GM23248 (cell line): Measurements from ENCODE around the gene COL9A2. TPM values are rescaled to one million over a fixed set of nuclear protein-coding genes. Genes with fewer than 3 reads are reported as not detected.

ENCODE experiments used
- DNase-seq: peaks from one replicate; pipeline ENCODE4 v3.0.0-alpha.2; 2015
- H2AFZ ChIP-seq: fragments of 200-600 bp; sonication (generic); 2 replicates; pipeline ENCODE4 v1.6.1; 2016; ENCODE audit warnings: antibody characterized with exemption
- H3F3A ChIP-seq: fragments of 200-600 bp; sonication (generic); 2 replicates; pipeline ENCODE4 v1.6.1; 2016; ENCODE audit warnings: mild to moderate bottlenecking, antibody characterized with exemption, mixed run types; ENCODE audit not compliant: insufficient read depth
- H3K27ac ChIP-seq: fragments of 200-600 bp; sonication (generic); 2 replicates; pipeline ENCODE4 v1.5.1; 2016; ENCODE audit warnings: mild to moderate bottlenecking
- H3K27me3 ChIP-seq: fragments of 200-600 bp; sonication (generic); replicated peaks from 2 replicates; pipeline ENCODE4 v1.6.1; 2016; ENCODE audit warnings: mild to moderate bottlenecking; ENCODE audit not compliant: insufficient read depth
- H3K36me3 ChIP-seq: fragments of 200-600 bp; sonication (generic); 2 replicates; pipeline ENCODE4 v1.6.1; 2016; ENCODE audit warnings: low read depth, mild to moderate bottlenecking
- H3K4me1 ChIP-seq: fragments of 200-600 bp; sonication (generic); 2 replicates; pipeline ENCODE4 v1.6.1; 2016; ENCODE audit warnings: mild to moderate bottlenecking; ENCODE audit not compliant: insufficient read depth
- H3K4me2 ChIP-seq: fragments of 200-600 bp; sonication (generic); one replicate; pipeline ENCODE4 v1.6.1; 2016; ENCODE audit warnings: mild to moderate bottlenecking; ENCODE audit not compliant: unreplicated experiment
- H3K4me3 ChIP-seq: fragments of 200-600 bp; sonication (generic); 2 replicates; pipeline ENCODE4 v1.5.1; 2016; ENCODE audit warnings: mild to moderate bottlenecking
- H3K79me2 ChIP-seq: fragments of 200-600 bp; sonication (generic); 2 replicates; pipeline ENCODE4 v1.6.1; 2016; ENCODE audit warnings: mild to moderate bottlenecking; ENCODE audit not compliant: insufficient read depth
- H3K9ac ChIP-seq: fragments of 200-600 bp; sonication (generic); 2 replicates; pipeline ENCODE4 v1.6.1; 2016; ENCODE audit warnings: mild to moderate bottlenecking
- H3K9me2 ChIP-seq: fragments of 200-600 bp; sonication (generic); 2 replicates; pipeline ENCODE4 v1.6.1; 2016; ENCODE audit warnings: mixed run types, mild to moderate bottlenecking, moderate library complexity; ENCODE audit not compliant: insufficient read depth
- H3K9me3 ChIP-seq: fragments of 200-600 bp; sonication (generic); one replicate; pipeline ENCODE4 v1.6.1; 2017; ENCODE audit warnings: low read depth
- H4K20me1 ChIP-seq: fragments of 200-600 bp; sonication (generic); 2 replicates; pipeline ENCODE4 v1.6.0; 2016; ENCODE audit not compliant: insufficient read depth
- EZH2 ChIP-seq: fragments of 200-600 bp; sonication (generic); IDR thresholded peaks from 2 replicates; pipeline ENCODE4 v1.6.1; 2018; ENCODE audit warnings: antibody characterized with exemption, mild to moderate bottlenecking; ENCODE audit not compliant: insufficient read depth, poor library complexity, severe bottlenecking
- EZH2phosphoT487 ChIP-seq: fragments of 200-600 bp; sonication (generic); IDR thresholded peaks from 2 replicates; pipeline ENCODE4 v1.6.1; 2018; ENCODE audit warnings: antibody characterized with exemption, moderate library complexity, mild to moderate bottlenecking, low read depth; ENCODE audit not compliant: insufficient read depth
- WGBS, 2 experiments: methylation state at CpG; one replicate each; pipeline ENCODE4 v1.1.6; 2015 to 2017; ENCODE audit warnings: low lambda C conversion rate in 2 of 2, low coverage in 1 of 2; ENCODE audit errors: missing lambda C conversion rate in 2 of 2; 5-methylcytosine and 5-hydroxymethylcytosine counted together
- in situ Hi-C: fragments of 300-500 bp; cut with MboI; formaldehyde crosslinking; loops from 2 replicates; pipeline ENCODE4 v1.15.0; 2020
- polyA plus RNA-seq: library from polyadenylated mRNA; unstranded; fragments of >200 nt; fragmentation: Nextera tagmentation; extraction: Ambion mirVana; gene quantifications from 2 replicates; pipeline ENCODE4 v1.2.1, GENCODE V29; 2016
- total RNA-seq: library from RNA; depleted of rRNA; stranded (reverse); fragments of >200 nt; shearing (Covaris generic); gene quantifications from 2 replicates; pipeline ENCODE4 v1.2.3, GENCODE V29; 2014

The COL9A2 gene
- total and polyA plus RNA-seq, 2 experiments from 2014 or later = 0.80 to 2.8 TPM

DNA sequence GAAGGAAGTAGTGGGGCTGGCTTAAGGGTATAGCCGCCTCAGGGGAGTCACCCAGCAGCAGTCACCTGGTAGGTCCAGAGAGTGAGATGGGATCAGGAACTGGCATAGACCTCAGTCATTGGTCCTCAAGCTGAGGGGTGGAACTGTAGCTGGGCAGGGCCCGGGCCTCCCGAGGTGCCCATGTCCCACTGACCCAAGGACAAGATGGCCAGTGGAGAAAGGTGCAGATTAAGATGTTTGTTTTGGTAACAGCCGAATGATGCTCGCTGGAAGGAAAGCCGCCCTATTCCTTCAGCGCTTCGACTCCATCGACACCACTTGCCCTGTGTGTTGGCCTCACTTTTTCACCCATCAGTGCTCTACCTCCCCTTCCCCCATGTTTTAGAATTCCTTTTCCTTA is 16.4 kb downstream of the COL9A2 start:
- Histone ChIP-seq H4K20me1 (no peaks in the 10 kb centered on the region), H3K79me2 (no peaks in the 10 kb centered on the region), H2AFZ (no peak overlapping the region), H3K4me1 (no peaks in the 10 kb centered on the region), H3K27ac (no peak overlapping the region), H3K4me2 (no peak overlapping the region), H3K9me3 (no peaks in the 10 kb centered on the region), H3K9me2 (no peaks in the 10 kb centered on the region), H3K27me3 (no peaks in the 10 kb centered on the region), H3K36me3 (no peaks in the 10 kb centered on the region), H3F3A (no peaks in the 10 kb centered on the region), H3K4me3 (no peak overlapping the region), H3K9ac (no peak overlapping the region)
- no peak for TF ChIP-seq EZH2phosphoT487
- no peak for TF ChIP-seq EZH2
- 94 to 100% methylated on average over 8 to 9 of the region's 9 CpGs for WGBS, 2 experiments
- DNase-seq = no peak
- in situ Hi-C loops = no loop called here

DNA sequence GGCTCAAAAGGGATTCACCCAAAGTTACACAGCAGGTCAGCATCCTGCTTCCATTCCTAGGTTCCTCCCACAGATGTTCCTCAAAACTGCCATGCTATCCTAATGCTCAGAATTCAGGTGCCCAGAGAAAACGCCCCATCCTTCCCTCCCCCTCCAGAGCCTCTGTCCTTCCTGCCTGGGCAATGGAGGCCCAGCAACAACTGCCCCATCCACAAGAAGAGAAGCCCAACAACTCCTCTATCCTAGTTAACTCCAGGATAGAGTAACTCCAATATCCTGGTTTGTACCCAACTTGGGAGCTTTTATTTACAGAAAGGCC is 16.9 kb downstream of the COL9A2 start:
- no peaks in the 10 kb centered on the region for H3K9me2 ChIP-seq
- TF ChIP-seq EZH2phosphoT487 (no peak), EZH2 (no peak)
- H3K4me1 ChIP-seq = no peaks in the 10 kb centered on the region
- no peaks in the 10 kb centered on the region for H4K20me1 ChIP-seq
- in situ Hi-C loops = no loop called here
- H3K4me3 ChIP-seq = no peak overlapping the region
- no peaks in the 10 kb centered on the region for H3K36me3 ChIP-seq
- WGBS, 2 experiments = 100% methylated on average over 1 of the region's 1 CpG
- no peak overlapping the region for H3K27ac ChIP-seq
- no peak overlapping the region for H3K9ac ChIP-seq
- H3F3A ChIP-seq = no peaks in the 10 kb centered on the region
- H2AFZ ChIP-seq = no peak overlapping the region
- H3K79me2 ChIP-seq = no peaks in the 10 kb centered on the region
- H3K27me3 ChIP-seq = no peaks in the 10 kb centered on the region
- H3K4me2 ChIP-seq = no peak overlapping the region
- DNase-seq = no peak
- H3K9me3 ChIP-seq = no peaks in the 10 kb centered on the region

DNA sequence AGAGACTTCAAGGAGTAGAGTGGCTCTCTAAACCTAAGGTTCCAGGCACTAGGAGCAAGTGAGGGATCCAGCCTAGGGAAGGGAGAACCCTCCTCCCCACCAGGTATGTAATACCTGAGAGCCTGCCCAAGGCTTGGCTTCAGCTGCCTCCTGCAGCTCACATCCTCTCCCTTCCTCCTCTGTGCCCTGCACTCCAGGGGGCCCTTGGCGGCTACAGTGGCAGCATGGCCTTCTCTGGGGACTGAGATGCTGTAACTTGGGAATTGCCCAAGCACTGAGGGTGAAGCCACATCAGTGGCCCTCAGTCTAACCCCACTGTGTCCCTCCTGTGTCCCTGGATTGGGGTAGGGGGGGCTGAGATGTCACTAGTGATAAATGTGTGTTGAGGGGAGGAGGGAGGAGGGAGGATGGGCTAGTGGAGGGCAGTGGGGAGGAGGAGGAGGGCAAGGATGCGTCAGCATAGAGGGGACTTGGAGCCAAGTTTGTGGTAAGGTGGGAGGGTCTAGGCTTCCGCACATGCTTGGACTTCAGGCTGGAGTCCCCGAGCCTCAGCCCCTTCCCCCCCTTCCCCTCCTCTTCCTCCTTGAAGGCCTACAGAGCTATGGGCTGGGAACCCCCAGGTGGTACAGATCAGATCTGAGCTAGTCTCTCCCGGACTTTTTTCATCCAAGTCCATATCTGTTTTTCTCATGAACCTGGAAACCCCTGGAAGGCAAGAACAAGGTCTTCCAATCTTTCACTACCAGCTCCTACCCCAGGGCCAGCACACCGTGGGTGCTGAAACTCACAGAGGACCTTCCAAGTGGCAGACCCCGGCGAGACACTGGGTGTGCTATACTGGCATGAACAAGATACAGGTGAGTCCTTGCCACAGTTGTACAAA is 17.5 kb downstream of the COL9A2 start:
- Histone ChIP-seq H2AFZ (no peak overlapping the region), H3F3A (no peaks in the 10 kb centered on the region), H3K36me3 (no peaks in the 10 kb centered on the region; the same call in 1 of the 2 replicates), H3K9me2 (no peaks in the 10 kb centered on the region), H3K4me2 (no peak overlapping the region), H3K9me3 (no peaks in the 10 kb centered on the region), H3K9ac (no peak overlapping the region), H3K27ac (no peak overlapping the region), H3K4me1 (no peaks in the 10 kb centered on the region), H3K27me3 (no peaks in the 10 kb centered on the region), H4K20me1 (no peaks in the 10 kb centered on the region), H3K79me2 (no peaks in the 10 kb centered on the region), H3K4me3 (no peak overlapping the region)
- no peak for DNase-seq
- in situ Hi-C loops = no loop called here
- 51 to 66% methylated on average over 4 to 8 of the region's 8 CpGs for WGBS, 2 experiments
- TF ChIP-seq EZH2 (no peak), EZH2phosphoT487 (no peak)

DNA sequence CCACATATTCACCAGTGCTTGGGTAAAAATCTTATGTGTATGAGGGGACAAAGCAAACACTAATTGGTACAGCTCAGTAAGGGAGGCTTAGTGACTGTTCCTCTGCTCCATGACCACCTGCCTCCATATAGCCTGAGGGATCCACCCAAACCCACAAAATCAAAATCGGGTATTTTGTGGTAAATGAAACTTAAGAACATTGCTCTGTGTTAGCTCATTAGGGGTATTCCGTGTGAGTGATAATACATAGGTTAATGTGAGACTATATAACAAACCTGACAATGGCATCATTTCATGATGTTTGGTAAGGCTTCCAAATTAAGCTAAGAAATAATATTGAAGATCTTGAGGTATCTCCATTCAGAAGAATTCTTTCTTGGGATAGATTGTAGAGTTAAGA is 25.8 kb downstream of the COL9A2 start:
- no peaks in the 10 kb centered on the region for H3K9me3 ChIP-seq
- WGBS, 2 experiments = 92 to 100% methylated on average over 2 of the region's 2 CpGs
- H3K4me2 ChIP-seq = no peak overlapping the region
- no peak for DNase-seq
- in situ Hi-C loops = no loop called here
- H2AFZ ChIP-seq = no peak overlapping the region
- H3K79me2 ChIP-seq = no peaks in the 10 kb centered on the region; the same call in 1 of the 2 replicates
- no peaks in the 10 kb centered on the region for H3K4me1 ChIP-seq
- TF ChIP-seq EZH2phosphoT487 (no peak), EZH2 (no peak)
- no peaks in the 10 kb centered on the region for H4K20me1 ChIP-seq
- H3K9ac ChIP-seq = no peak overlapping the region
- no peak overlapping the region for H3K4me3 ChIP-seq
- H3K9me2 ChIP-seq = no peaks in the 10 kb centered on the region
- H3K27ac ChIP-seq = no peak overlapping the region
- no peaks in the 10 kb centered on the region for H3K27me3 ChIP-seq
- H3F3A ChIP-seq = no peaks in the 10 kb centered on the region
- peaks cover 48% of the 10 kb centered on the region for H3K36me3 ChIP-seq
